ENCODE results near the gene PDSS1. TPM values are rescaled to one million over a fixed set of nuclear protein-coding genes. Genes with fewer than 3 reads are reported as not detected.

Gene PDSS1
- total and polyA plus RNA-seq, 2 of the 13 experiments (the other 11 are each of a cell fraction or from before 2014, with no cell fraction given), result 18.7 to 19.3 TPM

DNA sequence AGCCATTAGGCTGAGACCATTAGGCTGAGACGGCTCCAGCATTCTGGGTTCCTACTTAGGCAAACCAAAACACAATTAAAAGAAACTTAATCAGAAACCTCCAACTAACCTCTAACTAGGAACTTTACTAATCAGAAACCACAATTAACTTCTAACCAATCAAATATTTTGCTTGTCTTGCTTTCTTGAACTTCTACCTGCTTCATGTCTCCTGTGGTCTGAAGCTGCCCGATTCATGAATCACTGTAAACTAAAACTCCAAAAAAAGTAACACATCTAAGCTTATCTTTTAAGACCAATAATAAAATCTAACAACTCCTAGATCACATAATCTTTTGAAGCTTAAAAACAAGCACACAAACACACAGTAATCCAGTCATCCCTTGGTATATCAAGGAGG, 76.1 kb downstream of the PDSS1 start (continued):
- TF ChIP-seq, protein P1, sequence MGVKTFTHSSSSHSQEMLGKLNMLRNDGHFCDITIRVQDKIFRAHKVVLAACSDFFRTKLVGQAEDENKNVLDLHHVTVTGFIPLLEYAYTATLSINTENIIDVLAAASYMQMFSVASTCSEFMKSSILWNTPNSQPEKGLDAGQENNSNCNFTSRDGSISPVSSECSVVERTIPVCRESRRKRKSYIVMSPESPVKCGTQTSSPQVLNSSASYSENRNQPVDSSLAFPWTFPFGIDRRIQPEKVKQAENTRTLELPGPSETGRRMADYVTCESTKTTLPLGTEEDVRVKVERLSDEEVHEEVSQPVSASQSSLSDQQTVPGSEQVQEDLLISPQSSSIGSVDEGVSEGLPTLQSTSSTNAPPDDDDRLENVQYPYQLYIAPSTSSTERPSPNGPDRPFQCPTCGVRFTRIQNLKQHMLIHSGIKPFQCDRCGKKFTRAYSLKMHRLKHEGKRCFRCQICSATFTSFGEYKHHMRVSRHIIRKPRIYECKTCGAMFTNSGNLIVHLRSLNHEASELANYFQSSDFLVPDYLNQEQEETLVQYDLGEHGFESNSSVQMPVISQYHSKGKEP (CRISPR knock-in tag; IDR thresholded peaks at IDR 0.05), result no peak
- no peak for TF ChIP-seq NCOA2 (CRISPR knock-in tag; IDR thresholded peaks at IDR 0.05)
- TF ChIP-seq, protein P2, sequence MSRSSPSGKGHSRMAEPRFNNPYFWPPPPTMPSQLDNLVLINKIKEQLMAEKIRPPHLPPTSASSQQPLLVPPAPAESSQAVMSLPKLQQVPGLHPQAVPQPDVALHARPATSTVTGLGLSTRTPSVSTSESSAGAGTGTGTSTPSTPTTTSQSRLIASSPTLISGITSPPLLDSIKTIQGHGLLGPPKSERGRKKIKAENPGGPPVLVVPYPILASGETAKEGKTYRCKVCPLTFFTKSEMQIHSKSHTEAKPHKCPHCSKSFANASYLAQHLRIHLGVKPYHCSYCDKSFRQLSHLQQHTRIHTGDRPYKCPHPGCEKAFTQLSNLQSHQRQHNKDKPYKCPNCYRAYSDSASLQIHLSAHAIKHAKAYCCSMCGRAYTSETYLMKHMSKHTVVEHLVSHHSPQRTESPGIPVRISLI (CRISPR knock-in tag; IDR thresholded peaks at IDR 0.05; ENCODE audit: borderline replicate concordance), result no peak
- no peak for TF ChIP-seq NRL (CRISPR knock-in tag; IDR thresholded peaks at IDR 0.05; ENCODE audit: borderline replicate concordance)
- TF ChIP-seq, protein P3, sequence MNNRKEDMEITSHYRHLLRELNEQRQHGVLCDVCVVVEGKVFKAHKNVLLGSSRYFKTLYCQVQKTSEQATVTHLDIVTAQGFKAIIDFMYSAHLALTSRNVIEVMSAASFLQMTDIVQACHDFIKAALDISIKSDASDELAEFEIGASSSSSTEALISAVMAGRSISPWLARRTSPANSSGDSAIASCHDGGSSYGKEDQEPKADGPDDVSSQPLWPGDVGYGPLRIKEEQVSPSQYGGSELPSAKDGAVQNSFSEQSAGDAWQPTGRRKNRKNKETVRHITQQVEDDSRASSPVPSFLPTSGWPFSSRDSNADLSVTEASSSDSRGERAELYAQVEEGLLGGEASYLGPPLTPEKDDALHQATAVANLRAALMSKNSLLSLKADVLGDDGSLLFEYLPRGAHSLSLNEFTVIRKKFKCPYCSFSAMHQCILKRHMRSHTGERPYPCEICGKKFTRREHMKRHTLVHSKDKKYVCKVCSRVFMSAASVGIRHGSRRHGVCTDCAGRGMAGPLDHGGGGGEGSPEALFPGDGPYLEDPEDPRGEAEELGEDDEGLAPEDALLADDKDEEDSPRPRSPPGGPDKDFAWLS (CRISPR knock-in tag; IDR thresholded peaks at IDR 0.05; ENCODE audit: borderline replicate concordance), result no peak
- TF ChIP-seq, protein P4, sequence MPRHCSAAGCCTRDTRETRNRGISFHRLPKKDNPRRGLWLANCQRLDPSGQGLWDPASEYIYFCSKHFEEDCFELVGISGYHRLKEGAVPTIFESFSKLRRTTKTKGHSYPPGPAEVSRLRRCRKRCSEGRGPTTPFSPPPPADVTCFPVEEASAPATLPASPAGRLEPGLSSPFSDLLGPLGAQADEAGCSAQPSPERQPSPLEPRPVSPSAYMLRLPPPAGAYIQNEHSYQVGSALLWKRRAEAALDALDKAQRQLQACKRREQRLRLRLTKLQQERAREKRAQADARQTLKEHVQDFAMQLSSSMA (CRISPR knock-in tag; IDR thresholded peaks at IDR 0.05), result no peak

DNA sequence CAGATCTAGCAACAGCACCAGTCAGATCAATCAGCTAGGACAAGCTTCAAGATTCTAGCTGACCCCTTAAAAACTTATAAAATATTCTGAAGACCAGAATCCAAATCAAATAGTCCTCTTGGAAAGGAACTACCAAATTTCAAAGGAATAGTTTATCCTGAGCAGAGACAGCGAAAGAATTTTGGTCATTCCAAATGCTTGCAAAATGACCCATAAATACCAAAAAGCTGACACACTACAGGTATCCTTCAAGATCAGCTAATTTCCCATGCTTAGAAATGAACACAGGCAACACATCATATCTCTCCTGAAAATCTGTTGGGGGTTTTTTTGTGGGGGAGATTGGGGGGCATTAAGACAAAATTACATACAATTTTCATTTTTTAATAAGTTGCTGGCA, 78.8 kb downstream of the PDSS1 start:
- ChIA-PET POLR2A (no interaction called here), CTCF (ENCODE audit: low intra/inter-chr PET ratio, low total read pairs) (no interaction called here)
- Histone ChIP-seq H3K4me2 (ENCODE audit: low read depth, low read length) (no peak overlapping the region), H3K4me3 (replicated peaks in 1 of 3; ENCODE audit: insufficient read depth in 1 of 3, low read depth in 2 of 3, low read length in 3 of 3) (no peak overlapping the region), H3K36me3 (replicated peaks in 1 of 2; ENCODE audit: control insufficient read depth in 1 of 2, insufficient read depth in 2 of 2, low read length in 2 of 2) (no peaks in the 10 kb centered on the region), H3K79me2 (ENCODE audit: insufficient read depth, low read length) (peaks cover 11% of the 10 kb centered on the region), H2AFZ (ENCODE audit: low read length) (no peak overlapping the region), H4K20me1 (ENCODE audit: insufficient read depth, low read length) (no peaks in the 10 kb centered on the region), H3K27me3 (ENCODE audit: control insufficient read depth in 1 of 2, insufficient read depth in 2 of 2, low read length in 2 of 2) (no peaks in the 10 kb centered on the region), H3K4me1 (ENCODE audit: insufficient read depth, low read length) (peaks cover 21% of the 10 kb centered on the region), H3K27ac (ENCODE audit: extremely low read length, insufficient read depth, low read length) (no peak overlapping the region), H3K9ac (ENCODE audit: insufficient read depth, low read depth, low read length) (no peak overlapping the region), H3K9me3 (ENCODE audit: low read length) (no peaks in the 10 kb centered on the region)
- in situ Hi-C loops (cut with HindIII; ENCODE audit: extremely low pct_ligation_motif_present, low pct_unique_long_range_greater_than_20kb) (no loop called here), intact Hi-C loops (cut with micrococcal nuclease; ENCODE audit: unreplicated experiment) (no loop called here)
- ATAC-seq, result no peak
- DNase-seq (ENCODE audit: low spot score), result no peak
- WGBS (ENCODE audit: low lambda C conversion rate), result 100% methylated on average over 1 of the region's 1 CpG
- no TSS peak for BruUV-seq (replicated peaks)
- no peak for FAIRE-seq
- TF ChIP-seq AHR (CRISPR knock-in tag; IDR thresholded peaks at IDR 0.05) (no peak), SOX5 (CRISPR knock-in tag; IDR thresholded peaks at IDR 0.05; ENCODE audit: borderline replicate concordance) (no peak)

Measured in HepG2 (cell line).